ENCODE measurements around the gene TAF1C.
"Not testable (repeated sequence)": the region's sequence is repeated elsewhere in the genome, so short reads cannot be mapped to it uniquely, and the experiment has no call there.

Gene TAF1C

GRCh38 chr16:84186685-84187437 lies at the start of gene TAF1C:
TAF1C (minus strand) TSS chr16:84187057; CDS start chr16:84184988, 2,069 bp downstream.
- DNase-seq, result peak; percentile 31 to 93 (median 84)

- DNase-seq, result peak in 1 of 58 donors; percentile 6
Measured at GRCh38 chr16:84234321-84235241, 47.7 kb upstream of the TAF1C start.

GRCh38 chr16:84233748-84234147 lies 46.9 kb upstream of the TAF1C start:
- DNase-seq, result no peak

- DNase-seq, result no peak
Measured at GRCh38 chr16:84232969-84233368, 46.1 kb upstream of the TAF1C start.

- DNase-seq, result no peak
Measured at GRCh38 chr16:84232060-84232459, 45.2 kb upstream of the TAF1C start.

- no peak for DNase-seq
Measured at GRCh38 chr16:84229471-84229870, 42.6 kb upstream of the TAF1C start.

- DNase-seq, result peak in 23 of 58 donors; percentile 3 to 59 (median 16)
Measured at GRCh38 chr16:84228256-84228838, 41.5 kb upstream of the TAF1C start.

- no peak for DNase-seq
Measured at GRCh38 chr16:84227548-84227947, 40.7 kb upstream of the TAF1C start.

GRCh38 chr16:84226026-84226425 lies 39.2 kb upstream of the TAF1C start:
- no peak for DNase-seq

- no peak for DNase-seq
Measured at GRCh38 chr16:84225571-84225970, 38.7 kb upstream of the TAF1C start.

- no peak for DNase-seq
Measured at GRCh38 chr16:84225126-84225525, 38.3 kb upstream of the TAF1C start.

- no peak for DNase-seq
Measured at GRCh38 chr16:84224554-84224953, 37.7 kb upstream of the TAF1C start.

- no peak for DNase-seq
Measured at GRCh38 chr16:84223456-84223855, 36.6 kb upstream of the TAF1C start.

GRCh38 chr16:84220851-84221250 lies 34.0 kb upstream of the TAF1C start:
- DNase-seq, result peak in 9 of 58 donors; percentile 4 to 44 (median 11)

- no peak for DNase-seq
Measured at GRCh38 chr16:84218956-84219355, 32.1 kb upstream of the TAF1C start.

- no peak for DNase-seq
Measured at GRCh38 chr16:84218176-84218823, 31.4 kb upstream of the TAF1C start.

- DNase-seq, result not testable (repeated sequence)
Measured at GRCh38 chr16:84216144-84216543, 29.3 kb upstream of the TAF1C start.

GRCh38 chr16:84215531-84215930 lies 28.7 kb upstream of the TAF1C start:
- no peak for DNase-seq

- no peak for DNase-seq
Measured at GRCh38 chr16:84214451-84215066, 27.7 kb upstream of the TAF1C start.

GRCh38 chr16:84212631-84213030 lies 25.8 kb upstream of the TAF1C start:
- DNase-seq, result no peak

GRCh38 chr16:84212154-84212553 lies 25.3 kb upstream of the TAF1C start:
- DNase-seq, result no peak
